Measurements from ENCODE around the gene RYK.
"Not testable (repeated sequence)": the region's sequence is repeated elsewhere in the genome, so short reads cannot be mapped to it uniquely, and the experiment has no call there.

The RYK gene

GRCh38 chr3:134255404-134255803 is 4.7 kb upstream of the RYK start:
- DNase-seq (ENCODE audit: low spot score) = no peak

- DNase-seq (ENCODE audit: low spot score) = no peak
Measured at GRCh38 chr3:134253475-134254226, 3.0 kb upstream of the RYK start.

GRCh38 chr3:134252766-134253165 is 2.1 kb upstream of the RYK start:
- no peak for DNase-seq (ENCODE audit: low spot score)

- DNase-seq (ENCODE audit: low spot score) = no peak
Measured at GRCh38 chr3:134251731-134252391, 1.2 kb upstream of the RYK start.

GRCh38 chr3:134249935-134250716 is 533 bp downstream of the RYK start:
- peak; percentile 61 for DNase-seq (ENCODE audit: low spot score)

- DNase-seq (ENCODE audit: low spot score) = no peak
Measured at GRCh38 chr3:134249296-134249841, 1.3 kb downstream of the RYK start.

- DNase-seq (ENCODE audit: low spot score) = no peak
Measured at GRCh38 chr3:134244921-134245320, 5.7 kb downstream of the RYK start.

GRCh38 chr3:134242649-134243617 is 7.7 kb downstream of the RYK start:
- DNase-seq (ENCODE audit: low spot score) = peak; percentile 72

- DNase-seq (ENCODE audit: low spot score) = no peak
Measured at GRCh38 chr3:134239538-134239937, 11.1 kb downstream of the RYK start.

- DNase-seq (ENCODE audit: low spot score) = no peak
Measured at GRCh38 chr3:134237454-134238145, 13.1 kb downstream of the RYK start.

- no peak for DNase-seq (ENCODE audit: low spot score)
Measured at GRCh38 chr3:134236505-134237170, 14.0 kb downstream of the RYK start.

GRCh38 chr3:134235577-134236076 is 15.0 kb downstream of the RYK start:
- no peak for DNase-seq (ENCODE audit: low spot score)

- DNase-seq (ENCODE audit: low spot score) = no peak
Measured at GRCh38 chr3:134232951-134233350, 17.7 kb downstream of the RYK start.

GRCh38 chr3:134232151-134232550 is 18.5 kb downstream of the RYK start:
- DNase-seq (ENCODE audit: low spot score) = no peak

GRCh38 chr3:134231131-134231530 is 19.5 kb downstream of the RYK start:
- DNase-seq (ENCODE audit: low spot score) = no peak

- DNase-seq (ENCODE audit: low spot score) = no peak
Measured at GRCh38 chr3:134229038-134229437, 21.6 kb downstream of the RYK start.

GRCh38 chr3:134228479-134228878 is 22.2 kb downstream of the RYK start:
- DNase-seq (ENCODE audit: low spot score) = no peak

GRCh38 chr3:134228035-134228434 is 22.6 kb downstream of the RYK start:
- no peak for DNase-seq (ENCODE audit: low spot score)

- DNase-seq (ENCODE audit: low spot score) = not testable (repeated sequence)
Measured at GRCh38 chr3:134224796-134225156, 25.9 kb downstream of the RYK start.

GRCh38 chr3:134222835-134223234 is 27.8 kb downstream of the RYK start:
- no peak for DNase-seq (ENCODE audit: low spot score)

Data from SW480 (cell line).